Liver (tissue), 2 donors: ENCODE results near the gene KDM2B.

Experiments
- EGR1 ChIP-seq, 2 donors: IDR thresholded peaks; 2 replicates each; pipeline ENCODE4 v1.6.1; 2016 to 2018; ENCODE audit warnings: antibody characterized with exemption in 2 of 2, low read depth in 2 of 2
- HNF4G ChIP-seq: IDR thresholded peaks from 2 replicates; pipeline ENCODE4 v1.6.1; 2016; ENCODE audit warnings: antibody characterized with exemption
- donor health status: healthy.

DNA sequence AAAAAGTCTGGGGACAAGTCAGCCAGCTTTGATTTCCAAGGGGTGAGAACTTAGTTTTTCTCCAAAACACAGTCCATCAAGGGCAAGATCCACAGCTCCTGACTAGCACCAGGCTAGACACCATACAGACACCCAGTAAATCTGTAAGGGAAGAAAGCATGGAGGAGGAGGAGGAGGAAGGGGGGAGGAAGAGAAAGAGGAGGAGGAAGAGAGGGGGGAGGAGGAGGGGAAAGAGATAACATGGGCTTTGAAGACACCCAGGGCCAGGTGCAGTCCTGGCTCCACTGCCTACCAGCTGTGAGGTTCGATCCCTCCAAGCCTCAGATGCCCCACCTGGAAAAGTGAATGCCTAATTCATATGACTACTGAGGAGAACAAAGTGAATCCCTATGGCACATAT lies 18.3 kb downstream of the KDM2B start:
- no peak for TF ChIP-seq HNF4G
- TF ChIP-seq EGR1 (IDR thresholded peaks at IDR 0.05; ENCODE audit: low read depth in 2 of 2) = no peak
